GM18870 (cell line): Measurements from ENCODE around the gene RCAN1.

Experiments
- ATAC-seq: cut with Tn5 transposase; IDR thresholded peaks from one replicate; pipeline ENCODE4 v1.9.1; 2021; ENCODE audit warnings: moderate library complexity; ENCODE audit not compliant: unreplicated experiment

RCAN1 gene

GRCh38 chr21:34614628-34615486 is at the start of gene RCAN1:
RCAN1 (minus strand) TSS chr21:34615113; CDS start chr21:34615011, 102 bp downstream.
- ATAC-seq, result peak; percentile 98

DNA sequence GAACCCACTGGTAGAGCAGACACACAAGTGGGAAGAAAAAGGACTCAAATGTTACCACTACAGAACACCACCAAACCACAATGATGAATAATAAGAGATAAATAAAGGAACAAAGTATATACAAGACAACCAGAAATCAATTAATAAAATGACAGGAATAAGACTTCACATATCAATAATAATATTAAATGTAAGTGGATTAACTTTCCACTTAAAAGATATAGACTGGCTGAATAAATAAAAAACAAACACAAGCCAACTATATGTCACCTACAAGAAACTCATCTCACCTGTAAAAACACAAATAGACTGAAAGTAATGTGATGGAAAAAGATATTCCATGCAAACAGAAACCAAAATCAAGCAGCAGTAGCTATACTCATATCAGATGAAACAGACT is 46.9 kb upstream of the RCAN1 start:
- no peak for ATAC-seq

DNA sequence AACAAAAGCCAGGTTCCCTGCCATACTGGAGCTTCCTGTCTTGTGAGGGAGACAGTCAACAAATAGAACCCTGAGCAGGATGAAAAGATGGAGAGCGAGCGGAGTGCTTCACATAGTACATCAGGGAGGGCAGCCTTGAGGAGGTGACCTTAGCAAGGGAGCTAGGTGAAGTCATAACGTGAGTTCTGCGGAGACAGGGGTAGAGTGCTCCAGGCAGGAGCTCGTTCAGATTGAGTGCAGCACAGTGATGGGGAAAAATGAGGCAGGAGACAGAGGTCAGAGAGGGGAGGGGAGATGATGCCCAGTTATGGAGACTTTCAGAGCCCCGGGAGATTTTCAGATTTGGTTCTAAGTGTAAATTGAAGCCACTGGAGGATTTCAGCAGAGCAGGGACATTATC is 38.6 kb upstream of the RCAN1 start:
- ATAC-seq, result no peak

GRCh38 chr21:34651642-34652041 is 36.7 kb upstream of the RCAN1 start:
- ATAC-seq, result no peak

DNA sequence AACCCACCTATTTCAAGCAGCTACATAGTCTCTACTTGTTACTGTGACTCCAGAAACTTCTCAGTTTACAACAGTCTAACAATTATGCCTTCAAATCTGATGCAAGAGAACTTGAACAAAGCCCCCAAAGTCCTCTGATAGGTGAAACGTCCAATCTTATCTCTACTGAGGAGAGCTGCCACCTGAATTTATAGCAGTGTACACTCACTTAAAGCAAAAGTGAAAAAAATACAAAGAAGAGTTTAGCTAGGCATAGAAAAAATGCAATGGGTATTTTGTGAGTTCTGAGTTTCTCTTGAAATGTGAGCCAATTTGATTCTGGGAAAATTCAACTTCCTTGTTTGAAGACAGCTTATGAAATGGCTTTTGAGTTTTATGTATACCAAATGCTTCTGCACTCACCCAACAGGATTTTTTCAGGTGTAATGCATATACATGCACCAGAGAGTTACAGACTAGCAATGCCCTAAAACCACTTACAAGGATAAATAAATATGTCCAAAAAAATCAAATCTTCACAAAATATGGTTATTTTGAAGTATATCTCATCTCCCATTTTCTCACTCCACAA is 36.0 kb upstream of the RCAN1 start:
- no peak for ATAC-seq

DNA sequence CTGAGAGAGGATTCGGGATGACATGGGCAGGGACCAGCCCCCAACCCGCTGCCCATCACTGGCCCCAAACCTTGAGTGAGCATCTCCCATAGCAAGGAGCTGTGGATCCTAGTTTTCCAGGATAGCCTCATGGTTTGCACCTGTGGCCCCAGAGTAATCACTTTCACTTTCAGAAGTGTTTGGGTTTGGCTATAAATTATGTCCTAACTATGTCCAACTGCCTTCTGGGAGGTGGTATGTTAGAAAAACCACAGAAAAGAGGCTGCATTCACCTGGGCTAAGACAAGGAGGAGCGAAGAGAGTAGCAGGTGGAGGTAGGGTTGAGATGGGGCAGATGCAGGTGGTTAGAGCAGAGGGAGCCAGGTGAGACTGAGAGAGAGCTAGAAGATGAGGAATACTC is 34.5 kb upstream of the RCAN1 start:
- ATAC-seq, result no peak

GRCh38 chr21:34648739-34649297 is 33.9 kb upstream of the RCAN1 start:
- ATAC-seq, result no peak

DNA sequence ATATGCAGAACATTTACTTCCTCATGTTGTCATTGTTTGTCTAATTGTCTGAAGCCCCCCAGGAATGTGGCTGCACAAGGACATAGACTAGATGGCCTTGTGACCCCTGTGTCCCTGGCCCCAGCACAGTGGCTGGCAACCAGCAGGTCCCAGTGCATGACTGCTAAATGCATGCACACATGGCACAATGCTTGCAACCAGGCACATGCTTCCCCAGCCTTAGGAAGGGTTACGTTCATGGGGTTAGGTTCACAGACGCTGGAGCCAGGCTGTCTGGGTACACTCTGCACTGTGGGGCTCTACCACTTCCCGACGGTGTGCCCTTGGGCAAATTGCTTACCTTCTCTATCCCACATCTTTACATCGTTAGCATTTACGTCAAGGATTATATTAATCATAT is 32.6 kb upstream of the RCAN1 start:
- no peak for ATAC-seq

GRCh38 chr21:34644825-34645224 is 29.9 kb upstream of the RCAN1 start:
- no peak for ATAC-seq

DNA sequence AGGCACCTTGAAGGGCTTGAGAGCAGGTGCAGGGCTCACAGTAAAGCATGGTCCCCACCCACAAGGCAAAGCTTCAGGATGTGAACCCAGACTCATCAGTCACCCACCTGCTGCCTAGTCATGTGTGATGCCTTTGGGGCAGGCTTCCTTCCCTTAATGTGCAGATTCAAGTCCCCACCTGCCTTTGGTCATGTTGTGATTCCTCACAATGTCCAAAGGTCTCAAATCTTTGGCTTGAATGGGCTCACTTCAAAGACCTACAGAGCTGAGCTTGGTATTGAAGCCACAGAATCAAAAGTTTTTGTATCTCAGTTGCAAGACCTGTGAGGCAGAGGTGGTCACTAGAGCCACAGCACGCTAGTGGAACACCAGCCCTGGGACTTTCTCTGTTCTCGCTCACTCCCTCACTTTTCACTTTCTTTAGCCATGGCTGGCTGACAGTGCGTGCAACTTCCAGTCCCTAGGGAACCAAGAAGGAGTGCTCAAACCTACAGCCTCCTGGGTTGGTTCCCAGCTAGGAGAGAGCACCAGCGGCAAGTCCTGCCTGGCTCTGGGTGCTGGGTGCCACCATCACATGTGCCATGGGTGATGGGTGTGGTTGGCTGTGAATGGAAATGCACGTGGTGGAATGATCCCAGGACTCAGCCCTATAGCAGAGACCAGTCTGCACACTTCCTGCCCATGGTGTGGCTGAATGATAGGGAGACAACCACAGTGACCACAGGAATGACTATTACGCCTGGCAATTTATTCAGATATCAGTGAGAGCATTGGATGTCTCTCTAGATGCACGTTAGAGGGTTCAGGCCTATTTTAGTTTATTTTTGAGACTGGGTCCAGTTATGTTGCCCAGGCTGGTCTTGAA is 27.5 kb upstream of the RCAN1 start:
- ATAC-seq, result peak; percentile 40

- no peak for ATAC-seq
Measured at GRCh38 chr21:34640858-34641257, 25.9 kb upstream of the RCAN1 start.

GRCh38 chr21:34639882-34640788 is 25.2 kb upstream of the RCAN1 start:
- peak; percentile 47 for ATAC-seq

GRCh38 chr21:34639250-34639649 is 24.3 kb upstream of the RCAN1 start:
- ATAC-seq, result no peak

DNA sequence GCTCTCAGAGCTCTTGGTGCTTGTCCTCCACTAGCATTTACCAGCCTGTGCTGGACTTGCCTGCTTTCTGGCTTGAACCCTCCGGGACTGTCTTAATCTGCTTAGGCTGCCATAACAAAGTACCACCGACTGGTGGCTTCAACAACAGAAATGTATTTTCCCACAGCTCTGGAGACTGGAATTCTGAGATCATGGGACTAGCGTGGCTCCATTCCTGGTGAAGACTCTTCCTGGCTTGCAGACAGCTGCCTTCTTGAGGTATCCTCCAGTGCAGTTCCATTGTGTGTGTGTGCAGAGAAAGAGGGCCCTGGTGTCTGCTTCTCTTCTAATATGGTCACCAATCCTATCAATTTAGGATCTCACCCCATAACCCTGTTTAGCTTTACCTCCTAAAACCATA is 22.0 kb upstream of the RCAN1 start:
- no peak for ATAC-seq

DNA sequence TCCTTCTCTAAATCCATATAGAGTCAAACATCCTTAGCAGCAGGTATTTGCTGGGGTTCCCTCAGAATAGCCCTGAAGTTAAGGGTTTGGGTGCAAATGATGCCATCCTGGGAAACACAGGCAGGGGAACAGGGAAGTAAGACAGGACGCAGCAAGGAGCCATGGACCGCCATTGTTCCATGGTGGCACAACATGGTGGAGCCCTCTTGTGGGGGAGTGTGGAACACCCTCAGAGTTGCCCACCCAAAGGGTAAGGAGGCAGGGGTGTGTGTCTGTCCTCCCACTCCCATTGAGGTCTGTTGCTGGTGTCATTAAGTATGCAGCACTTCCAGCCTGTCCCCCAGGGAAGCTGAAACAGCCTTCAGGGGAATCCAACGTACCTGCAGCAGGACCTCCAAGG is 20.4 kb upstream of the RCAN1 start:
- ATAC-seq, result no peak

GRCh38 chr21:34632498-34632897 is 17.6 kb upstream of the RCAN1 start:
- no peak for ATAC-seq

DNA sequence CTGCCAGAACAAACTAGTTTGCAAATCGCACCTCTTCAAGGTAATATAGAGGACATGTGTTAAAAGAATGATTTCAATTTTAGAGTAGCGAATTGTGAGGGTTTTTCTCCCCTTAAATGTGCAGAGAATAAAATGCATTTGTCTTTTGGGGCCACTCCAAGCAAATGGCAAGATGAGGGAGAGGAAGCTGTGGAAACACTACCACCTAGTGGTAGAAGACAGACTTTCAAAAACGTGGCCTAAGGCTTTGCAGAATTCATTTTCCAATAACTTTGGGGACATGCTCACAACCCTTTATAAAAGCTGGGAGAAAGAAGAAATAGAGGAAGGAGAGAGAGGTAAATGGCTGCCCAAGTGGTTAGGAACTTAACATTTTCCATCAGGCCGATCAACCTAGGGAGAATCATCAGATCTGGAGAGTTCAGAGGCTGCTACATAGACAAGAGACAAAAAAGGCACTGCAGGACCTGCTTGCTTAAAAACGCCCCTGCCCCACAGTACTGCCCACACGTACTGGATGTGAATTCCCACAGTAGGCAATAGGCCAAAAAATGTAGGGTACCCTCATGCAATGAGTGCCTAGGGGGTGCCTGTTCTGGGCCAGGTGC is 15.7 kb upstream of the RCAN1 start:
- ATAC-seq, result no peak

DNA sequence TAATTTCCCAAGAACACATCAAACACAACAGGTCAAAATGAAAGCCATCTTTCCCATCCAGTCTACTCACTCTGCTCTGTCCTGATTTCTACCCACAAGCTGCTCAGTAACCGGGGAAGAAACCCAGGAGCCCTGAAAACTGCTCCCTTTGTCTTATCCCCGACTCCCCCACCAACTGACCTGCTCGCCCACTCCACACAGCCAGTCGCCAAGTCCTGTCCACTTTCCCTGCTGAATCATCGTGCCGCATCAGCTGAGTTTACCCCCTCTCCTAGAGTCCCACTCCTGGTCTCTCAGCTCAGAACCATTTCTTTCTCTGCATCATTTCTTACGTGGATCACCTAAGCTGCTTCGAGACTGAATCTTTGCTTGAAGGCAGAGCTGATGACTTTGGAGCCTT is 11.2 kb upstream of the RCAN1 start:
- no peak for ATAC-seq

GRCh38 chr21:34625030-34625593 is 10.2 kb upstream of the RCAN1 start:
- ATAC-seq, result no peak

- ATAC-seq, result no peak
Measured at GRCh38 chr21:34623516-34623915, 8.6 kb upstream of the RCAN1 start.
